ENCODE measurements around the gene CNPY1.

DNA sequence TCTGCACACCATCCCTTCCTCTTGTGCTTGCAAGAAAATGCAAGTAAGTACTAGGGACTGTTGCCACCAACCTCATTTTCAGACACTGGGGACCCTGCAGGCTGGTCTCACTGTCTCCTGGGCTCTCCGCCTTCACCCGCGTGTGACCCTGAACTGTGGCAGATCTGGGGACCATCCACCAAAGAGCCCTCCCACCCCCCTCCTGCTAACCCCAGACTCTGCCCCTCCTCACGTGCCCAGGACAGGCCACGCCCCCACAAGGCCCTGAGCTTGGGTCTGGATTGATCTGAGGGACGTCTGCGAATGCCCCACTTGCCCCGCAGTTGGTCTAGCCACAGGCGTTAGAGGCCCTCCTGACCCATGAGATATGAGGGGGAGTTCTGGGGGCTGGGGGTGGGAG, 8.1 kb downstream of the CNPY1 start:
- TF ChIP-seq SMC3 (conservative IDR thresholded peaks at IDR 0.05; ENCODE audit: insufficient read depth, low read depth, low read length) = no peak
- TF ChIP-seq HNRNPH1 (optimal IDR thresholded peaks at IDR 0.05; ENCODE audit: low read depth, low read length) = no peak
- TF ChIP-seq CTCF (IDR thresholded peaks at IDR 0.05 in 2 of 3, conservative IDR thresholded peaks at IDR 0.05 in 1 of 3; ENCODE audit: insufficient read depth in 2 of 3, low read depth in 1 of 3, low read length in 3 of 3) = no peak
- TF ChIP-seq EP300 (IDR thresholded peaks at IDR 0.05; ENCODE audit: low read length) = no peak

All from K562 (cell line).